GM10847 (cell line): Measurements from ENCODE around the gene SV2A.

ENCODE experiments used
- POLR2A ChIP-seq: IDR thresholded peaks from 2 replicates; pipeline ENCODE4 v1.6.1; 2011; ENCODE audit not compliant: insufficient read length; ENCODE audit errors: extremely low read depth

The SV2A gene

GRCh38 chr1:149917571-149918144 is at the start of gene SV2A:
Gene SV2A, minus strand, starts transcription at chr1:149917844. Its CDS starts 4,004 bp downstream, at chr1:149913840.
- no peak for TF ChIP-seq POLR2A

- no peak for TF ChIP-seq POLR2A
These were observed 49.4 kb upstream of the SV2A start for GRCh38 chr1:149967041-149967440.

- TF ChIP-seq POLR2A, result no peak
These were observed 48.8 kb upstream of the SV2A start for GRCh38 chr1:149966405-149966804.

GRCh38 chr1:149965440-149965839 is 47.8 kb upstream of the SV2A start:
- no peak for TF ChIP-seq POLR2A

DNA sequence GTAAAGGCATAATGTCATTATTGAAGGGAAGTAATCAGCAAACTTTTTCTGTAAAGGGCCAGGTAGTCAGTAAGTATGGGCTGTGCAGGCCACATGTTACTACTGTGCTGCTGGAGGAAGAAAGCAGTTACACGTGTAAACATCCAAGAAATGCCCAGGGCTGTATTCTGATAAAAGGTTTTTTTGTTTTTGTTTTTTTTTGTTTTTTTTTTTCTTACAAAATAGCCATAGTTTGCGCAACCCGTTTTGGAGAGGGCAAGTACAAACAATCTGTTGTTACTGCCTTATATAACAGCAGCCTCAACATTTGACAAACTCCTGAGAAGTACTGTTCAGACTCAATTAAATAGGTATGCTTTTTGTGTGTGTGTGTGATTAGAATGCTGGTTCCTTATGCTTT is 45.7 kb upstream of the SV2A start:
- TF ChIP-seq POLR2A, result no peak

GRCh38 chr1:149962736-149963135 is 45.1 kb upstream of the SV2A start:
- TF ChIP-seq POLR2A, result no peak

GRCh38 chr1:149962039-149962647 is 44.5 kb upstream of the SV2A start:
- no peak for TF ChIP-seq POLR2A

DNA sequence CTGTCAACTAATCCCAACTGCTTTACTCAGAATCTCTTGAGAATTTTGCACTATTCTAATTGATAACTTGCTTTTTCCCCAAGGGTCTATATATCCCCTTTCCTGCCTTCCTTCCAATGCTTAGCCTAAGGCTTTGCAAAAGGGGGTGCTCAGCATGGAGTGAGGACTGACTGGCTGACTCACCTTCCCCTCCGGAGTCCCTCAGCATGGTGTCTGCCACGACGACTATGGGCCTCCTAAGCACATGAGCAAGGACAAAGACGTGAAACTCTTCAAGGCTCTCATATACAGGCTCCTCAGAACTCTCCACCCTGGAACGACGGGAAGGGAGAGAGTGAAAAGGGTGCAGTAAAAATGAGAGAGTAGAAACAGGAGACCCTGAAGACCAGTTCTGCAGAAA is 32.3 kb upstream of the SV2A start:
- TF ChIP-seq POLR2A, result no peak

- TF ChIP-seq POLR2A, result no peak
These were observed 27.6 kb upstream of the SV2A start for GRCh38 chr1:149945206-149945605.

- no peak for TF ChIP-seq POLR2A
These were observed 25.2 kb upstream of the SV2A start for GRCh38 chr1:149942885-149943284.

DNA sequence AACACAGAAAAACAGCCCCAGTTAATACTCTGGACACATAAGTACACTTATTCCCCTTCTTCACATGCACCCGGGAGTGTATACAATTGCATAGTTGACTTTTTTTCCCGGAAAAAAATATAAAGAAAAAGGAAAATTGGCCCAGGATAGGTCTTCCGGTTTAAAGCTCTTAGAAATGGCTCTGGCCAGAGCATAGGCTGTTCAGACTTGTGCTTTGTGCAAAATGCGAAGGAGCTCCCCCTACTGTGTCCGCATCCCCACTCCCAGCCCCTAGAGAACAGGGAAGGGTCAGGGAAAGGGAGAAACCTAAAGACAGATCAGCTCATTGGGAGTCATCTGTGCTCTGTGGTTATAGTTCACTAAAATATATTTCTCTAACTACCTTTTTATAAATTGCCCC is 24.6 kb upstream of the SV2A start:
- TF ChIP-seq POLR2A, result no peak

DNA sequence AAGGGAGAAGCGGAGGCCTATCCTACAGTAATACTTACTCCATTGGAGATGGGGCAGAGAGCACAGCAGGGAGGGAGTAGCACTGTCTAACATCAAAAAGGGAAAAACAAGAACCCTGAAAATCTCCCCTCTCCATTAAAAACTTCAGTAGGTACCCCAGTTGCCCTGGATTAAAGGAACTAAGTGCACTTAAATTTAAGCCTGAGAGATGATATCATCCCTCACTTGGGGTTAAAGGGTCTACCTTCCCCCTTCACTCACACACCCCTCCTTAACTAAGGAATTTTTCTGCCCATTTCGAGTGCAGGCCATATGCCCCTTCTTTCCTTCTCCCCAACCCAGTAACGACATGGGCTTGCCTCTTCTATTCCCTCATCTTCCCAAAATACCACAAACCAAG is 22.8 kb upstream of the SV2A start:
- no peak for TF ChIP-seq POLR2A

- no peak for TF ChIP-seq POLR2A
These were observed 20.1 kb upstream of the SV2A start for GRCh38 chr1:149937759-149938158.

DNA sequence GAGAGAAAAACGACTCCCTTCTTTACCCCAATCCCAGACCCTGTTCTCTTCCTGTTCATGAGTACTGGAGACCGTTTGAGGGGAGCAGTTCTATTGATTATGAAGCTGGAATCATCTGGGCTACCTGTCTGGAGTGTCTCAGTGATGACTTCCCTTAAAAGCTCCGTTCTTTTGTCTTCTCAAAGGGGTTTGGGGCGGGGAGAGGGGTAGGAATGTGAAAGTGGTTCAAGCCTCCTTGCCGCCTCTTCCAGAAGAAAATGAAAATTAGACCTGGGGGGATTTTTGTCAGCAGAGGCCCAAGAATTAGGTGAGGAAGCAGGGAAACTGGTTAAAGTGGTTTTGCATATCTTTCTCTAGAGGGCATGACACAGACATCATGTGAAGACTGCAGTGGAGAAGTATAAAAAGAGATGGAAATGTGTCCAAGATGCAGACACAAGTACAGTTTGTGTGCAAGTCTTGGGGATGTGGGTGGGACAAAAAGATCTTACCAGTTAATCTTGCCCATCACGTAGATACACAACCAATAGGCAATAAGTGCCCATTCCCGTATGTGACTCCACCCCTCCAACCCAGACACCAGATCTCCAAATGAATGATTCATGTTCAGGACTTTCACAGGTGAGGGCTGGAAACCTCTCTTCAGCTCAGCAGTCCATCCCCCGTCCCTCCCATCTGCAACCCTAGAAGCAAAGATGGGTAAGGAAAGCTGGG is 19.5 kb upstream of the SV2A start:
- TF ChIP-seq POLR2A, result no peak

DNA sequence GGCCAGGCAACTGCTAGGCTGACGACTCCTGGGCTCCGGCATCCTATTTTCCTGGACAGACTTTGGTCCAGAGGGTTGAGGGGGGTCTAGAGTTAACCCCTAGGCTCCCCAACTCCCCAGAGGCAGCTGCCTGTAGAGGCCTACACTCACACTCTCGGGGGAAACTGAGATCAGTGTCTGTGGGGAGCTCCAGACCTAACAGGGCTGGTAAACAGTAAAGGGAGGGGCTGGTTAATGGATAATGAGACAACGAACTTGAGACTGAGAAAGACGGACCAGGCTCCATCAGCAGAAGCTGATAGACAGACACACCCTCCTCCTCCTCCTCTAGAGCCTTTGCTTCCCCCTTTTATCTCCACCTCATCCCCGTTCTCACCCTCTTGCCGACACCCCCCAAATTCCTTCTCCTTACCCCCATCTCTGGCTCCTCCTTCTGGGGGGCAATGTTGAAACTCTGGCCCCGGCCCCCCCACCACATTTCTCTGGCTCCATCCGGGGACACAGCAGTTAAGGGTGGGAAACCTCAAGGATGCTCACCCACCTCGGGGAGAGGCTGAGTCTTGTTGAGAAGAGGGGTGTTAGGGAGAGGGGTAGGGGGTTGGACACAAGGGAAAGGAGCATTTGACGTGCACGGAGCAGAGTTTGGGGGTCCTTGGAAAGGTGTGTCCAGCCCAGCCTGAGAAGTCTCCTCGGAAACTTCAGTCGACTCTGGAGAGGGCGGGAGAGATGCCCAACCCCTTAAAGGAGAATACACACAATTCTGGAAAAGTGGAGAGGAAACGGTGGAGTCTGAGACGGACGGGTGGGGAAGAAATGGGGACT is 18.7 kb upstream of the SV2A start, which contains the start of gene MTMR11:
Gene MTMR11, minus strand, starts transcription at position 710 of the 822 bp plus-strand sequence. Its CDS starts 232 bp downstream, at position 478.
- no peak for TF ChIP-seq POLR2A
